MM.1S (cell line): ENCODE data around the gene TARBP2.

Source experiments
- CTCF ChIP-seq: fragments of 300-600 bp; sonication (generic); IDR thresholded peaks from 2 replicates; pipeline ENCODE4 v1.5.1; 2016; ENCODE audit warnings: antibody characterized with exemption, low read length, mixed read lengths
- EZH2 ChIP-seq: fragments of 300-600 bp; sonication (generic); optimal IDR thresholded peaks from 2 replicates; pipeline ENCODE3; 2017; ENCODE audit warnings: low read depth, mild to moderate bottlenecking, antibody characterized with exemption, low read length, mixed read lengths

- TF ChIP-seq CTCF (no peak), EZH2 (no peak)
Measured at GRCh38 chr12:53498235-53498630, 2.9 kb upstream of the TARBP2 start.
